Stomach (tissue), 9 donors: ENCODE data around the gene CEP192. TPM values are rescaled to one million over a fixed set of nuclear protein-coding genes. Genes with fewer than 3 reads are reported as not detected.

Experiments used
- DNase-seq, 2 donors: peaks; one replicate each; pipeline versions ENCODE4 v3.0.0 to v3.0.0-alpha.2; 2013 to 2019
- H3K27ac ChIP-seq, 5 donors: fragments of 200-600 bp in 4 of 5; sonication (generic) in 4 of 5; one replicate each; pipeline ENCODE4 v1.5.1; 2013 to 2019; ENCODE audit warnings: mild to moderate bottlenecking in 1 of 5, moderate library complexity in 1 of 5
- H3K27me3 ChIP-seq, 3 donors: fragments of 200-600 bp; sonication (generic); one replicate each; pipeline ENCODE4 v1.5.1; 2017 to 2019; ENCODE audit warnings: mixed run types in 1 of 3
- H3K36me3 ChIP-seq, 4 donors: fragments of 200-600 bp; sonication (generic); 1 replicate in 3 of 4; 2 replicates in 1 of 4; pipeline ENCODE4 v1.5.1; 2016 to 2019
- H3K4me1 ChIP-seq, 4 donors: fragments of 200-600 bp; sonication (generic); one replicate each; pipeline ENCODE4 v1.5.1; 2016 to 2019
- H3K4me3 ChIP-seq, 4 donors: fragments of 200-600 bp; sonication (generic) in 3 of 4; one replicate each; pipeline ENCODE4 v1.5.1; 2016 to 2019; ENCODE audit warnings: mild to moderate bottlenecking in 1 of 4
- H3K9me3 ChIP-seq, 4 donors: fragments of 200-600 bp; sonication (generic); one replicate each; pipeline ENCODE4 v1.5.1; 2016 to 2019
- CTCF ChIP-seq, 7 experiments: fragments of 450-650 bp in 4 of 7; fragments of 200-600 bp in 3 of 7; sonication (generic) in 3 of 7; IDR thresholded peaks; one replicate each; pipeline ENCODE4 v1.5.1; 2016 to 2019; ENCODE audit warnings: antibody characterized with exemption in 7 of 7, control low read depth in 2 of 7, mild to moderate bottlenecking in 1 of 7
- EP300 ChIP-seq: sonication (generic); formaldehyde crosslinking; IDR thresholded peaks from one replicate; pipeline ENCODE4 v1.6.1; 2017; ENCODE audit warnings: antibody characterized with exemption
- POLR2A ChIP-seq, 4 donors: fragments of 450-650 bp; IDR thresholded peaks; one replicate each; pipeline ENCODE4 v1.6.1; 2016; ENCODE audit warnings: antibody characterized with exemption in 4 of 4, control low read depth in 2 of 4, mild to moderate bottlenecking in 1 of 4, moderate library complexity in 1 of 4
- POLR2AphosphoS5 ChIP-seq, 3 donors: sonication (generic); formaldehyde crosslinking; IDR thresholded peaks; one replicate each; pipeline ENCODE4 v1.6.1; 2016; ENCODE audit warnings: antibody characterized with exemption in 3 of 3
- WGBS, 5 donors: extraction: QIAGEN DNeasy Blood & Tissue Kit in 3 of 5; methylation state at CpG; one replicate each; pipeline versions ENCODE4 v1.1.5 to v1.1.7; 2013 to 2018; 5-methylcytosine and 5-hydroxymethylcytosine counted together
- intact Hi-C: fragments of 100-400 bp; cut with DNase I; formaldehyde crosslinking; loops from one replicate; pipeline ENCODE4 v1.15.1; 2023; ENCODE audit warnings: low total_unique reads
- polyA plus RNA-seq, 3 donors: library from polyadenylated mRNA; stranded (reverse); fragments of 200-250 nt; gene quantifications; one replicate each; pipeline ENCODE4 v1.2.3, GENCODE V29; 2013
- total RNA-seq, 5 donors: library from RNA; depleted of rRNA; stranded (reverse); fragments of >200 nt; gene quantifications; one replicate each; pipeline versions ENCODE4 v1.1.0 to v1.2.3, GENCODE V29; 2014 to 2016
- donor health status: healthy with polysubstance abuse.
- donor health status: Bipolar disorder and iron deficiency.
- donor health status: healthy.

CEP192 gene
- total and polyA plus RNA-seq, 8 donors = 6.4 to 55.8 (median 34.0) TPM

GRCh38 chr18:13124411-13124810 lies 133.2 kb downstream of the CEP192 start:
- DNase-seq = no peak
- no peak overlapping the region for H3K27ac ChIP-seq
- H3K36me3 ChIP-seq = peaks cover 10 to 58% (median 52%) of the 10 kb centered on the region in 4 donors
- WGBS, 5 donors = 83 to 95% (median 93%) methylated on average over 8 of the region's 8 CpGs
- H3K27me3 ChIP-seq = no peaks in the 10 kb centered on the region
- no peaks in the 10 kb centered on the region for H3K4me1 ChIP-seq
- no peak for TF ChIP-seq POLR2A (IDR thresholded peaks at IDR 0.05)
- TF ChIP-seq POLR2AphosphoS5 (IDR thresholded peaks at IDR 0.05) = no peak
- no peak for TF ChIP-seq CTCF (IDR thresholded peaks at IDR 0.05)
- TF ChIP-seq EP300 = no peak
- H3K9me3 ChIP-seq = no peaks in the 10 kb centered on the region
- intact Hi-C loops = no loop called here
- no peak overlapping the region for H3K4me3 ChIP-seq

- intact Hi-C loops = no loop called here
- TF ChIP-seq EP300 (no peak), POLR2AphosphoS5 (IDR thresholded peaks at IDR 0.05) (no peak), POLR2A (IDR thresholded peaks at IDR 0.05) (no peak), CTCF (IDR thresholded peaks at IDR 0.05) (no peak)
- DNase-seq = no peak
- no peaks in the 10 kb centered on the region for H3K4me1 ChIP-seq
- H3K9me3 ChIP-seq = no peaks in the 10 kb centered on the region
- H3K27me3 ChIP-seq = no peaks in the 10 kb centered on the region
- H3K27ac ChIP-seq = no peak overlapping the region
- 32 to 50% (median 42%) methylated on average over 5 of the region's 5 CpGs for WGBS, 5 donors
- H3K36me3 ChIP-seq = peaks cover 10 to 54% (median 47%) of the 10 kb centered on the region in 4 donors
- H3K4me3 ChIP-seq = no peak overlapping the region
Observed at GRCh38 chr18:13125191-13125590, 134.0 kb downstream of the CEP192 start.

GRCh38 chr18:13126966-13127598 lies 135.9 kb downstream of the CEP192 start:
- H3K4me1 ChIP-seq = no peaks in the 10 kb centered on the region
- H3K27me3 ChIP-seq = no peaks in the 10 kb centered on the region
- WGBS, 5 donors = 87 to 93% (median 89%) methylated on average over 15 to 17 of the region's 17 CpGs
- DNase-seq = no peak
- H3K4me3 ChIP-seq = no peak overlapping the region
- TF ChIP-seq CTCF (IDR thresholded peaks at IDR 0.05) (no peak), POLR2AphosphoS5 (IDR thresholded peaks at IDR 0.05) (no peak), POLR2A (IDR thresholded peaks at IDR 0.05) (no peak), EP300 (no peak)
- no peaks in the 10 kb centered on the region for H3K9me3 ChIP-seq
- H3K36me3 ChIP-seq = peaks cover 5 to 37% (median 34%) of the 10 kb centered on the region in 4 donors
- H3K27ac ChIP-seq = no peak overlapping the region
- intact Hi-C loops = no loop called here

GRCh38 chr18:13131283-13131682 lies 140.1 kb downstream of the CEP192 start:
- TF ChIP-seq POLR2A (IDR thresholded peaks at IDR 0.05) (no peak), CTCF (IDR thresholded peaks at IDR 0.05) (no peak)
- Histone ChIP-seq H3K27me3 (peaks cover 0 to 6% (median 0%) of the 10 kb centered on the region in 3 donors), H3K36me3 (peaks cover 5 to 18% (median 13%) of the 10 kb centered on the region in 4 donors), H3K4me3 (no peak overlapping the region), H3K4me1 (peaks cover 0 to 5% (median 4%) of the 10 kb centered on the region in 4 donors), H3K27ac (no peak overlapping the region), H3K9me3 (no peaks in the 10 kb centered on the region)
- no peak for DNase-seq
- WGBS, 5 donors = 58 to 95% (median 84%) methylated on average over 6 of the region's 6 CpGs
- intact Hi-C loops = no loop called here
